Heart right ventricle (tissue), 16 donors: ENCODE results near the gene DBT. TPM values are rescaled to one million over a fixed set of nuclear protein-coding genes. Genes with fewer than 3 reads are reported as not detected.

Experiments used
- ATAC-seq, 8 donors: fragments of 200-7000 bp; cut with Tn5 transposase; one replicate each; pipeline ENCODE4 v1.9.1; 2020; ENCODE audit warnings: mild to moderate bottlenecking in 8 of 8, moderate library complexity in 8 of 8, moderate number of reproducible peaks in 1 of 8
- DNase-seq, 2 donors: peaks; one replicate each; pipeline ENCODE4 v3.0.0-alpha.2; 2020
- H3K27ac ChIP-seq, 10 donors: fragments of 200-600 bp; sonication (generic) in 2 of 10; one replicate each; pipeline versions ENCODE4 v1.5.0 to v1.8.0; 2020 to 2022; ENCODE audit warnings: mild to moderate bottlenecking in 3 of 10
- H3K27me3 ChIP-seq, 7 donors: fragments of 200-600 bp; one replicate each; pipeline ENCODE4 v1.8.0; 2021 to 2022; ENCODE audit warnings: mild to moderate bottlenecking in 2 of 7
- H3K36me3 ChIP-seq, 9 donors: fragments of 200-600 bp; sonication (generic) in 1 of 9; one replicate each; pipeline versions ENCODE4 v1.5.0 to v1.8.0; 2020 to 2022; ENCODE audit warnings: mild to moderate bottlenecking in 2 of 9
- H3K4me1 ChIP-seq, 9 donors: fragments of 200-600 bp; sonication (generic) in 1 of 9; one replicate each; pipeline versions ENCODE4 v1.5.0 to v1.8.0; 2020 to 2022; ENCODE audit warnings: mild to moderate bottlenecking in 4 of 9
- H3K4me3 ChIP-seq, 10 donors: fragments of 200-600 bp; sonication (generic) in 2 of 10; one replicate each; pipeline versions ENCODE4 v1.5.0 to v1.8.0; 2020 to 2022; ENCODE audit warnings: mild to moderate bottlenecking in 7 of 10, moderate library complexity in 2 of 10
- H3K9me3 ChIP-seq, 11 donors: fragments of 200-600 bp in 10 of 11; sonication (generic) in 2 of 11; one replicate each; pipeline versions ENCODE4 v1.5.0 to v1.8.0; 2013 to 2022; ENCODE audit warnings: mild to moderate bottlenecking in 2 of 11, control low read depth in 1 of 11, moderate library complexity in 1 of 11
- WGBS, 2 donors: extraction: QIAGEN DNeasy Blood & Tissue Kit; methylation state at CpG; one replicate each; pipeline ENCODE4 v1.1.7; 2013; ENCODE audit warnings: inconsistent platforms in 1 of 2; 5-methylcytosine and 5-hydroxymethylcytosine counted together
- intact Hi-C, 10 donors: fragments of 100-400 bp; cut with DNase I; formaldehyde crosslinking; loops; one replicate each; pipeline versions ENCODE4 v1.11.1 to v1.14.2; 2022
- microRNA-seq, 2 donors: library from miRNA; unstranded; fragments of <30 nt; microRNA quantifications; one replicate each; pipeline ENCODE4 v1.2.0, GENCODE V29; 2021
- polyA plus RNA-seq, 2 donors: library from polyadenylated mRNA; stranded (reverse); fragments of 200-250 nt; gene quantifications; one replicate each; pipeline ENCODE4 v1.2.3, GENCODE V29; 2013
- total RNA-seq, 10 donors: library from RNA; stranded (reverse); fragmentation: NEBNext Ultra II Directional in 3 of 10; extraction: Animal tissue kit (Norgen Biotek cat#: 25700) in 3 of 10; gene quantifications; one replicate each; pipeline versions ENCODE4 v1.2.1 to v1.2.4, GENCODE V29; 2021 to 2023
- TF ChIP-seq, protein P1 (sequence below), 9 donors: fragments of 200-600 bp; sonication (generic) in 2 of 9; IDR thresholded peaks; one replicate each; pipeline versions ENCODE4 v1.5.0 to v1.8.0; 2021 to 2022; ENCODE audit warnings: antibody characterized with exemption in 9 of 9, mild to moderate bottlenecking in 5 of 9, moderate library complexity in 1 of 9
- donor health status: Arrhythmogenic right ventricular cardiomyopathy.
- donor health status: ischemic (EF 13 %, LVEDD 7.1; RV severe dilation, severe dysfunction).
- donor health status: healthy with polysubstance abuse.
- donor health status: DM: no; HTN: yes; CAD: no.
- donor health status: DM: no; HTN: no; CAD: no.
- donor health status: ischemic (EF 25% LVEDD 6.9; RV normal size, moderate dysfunction).
- donor health status: ischemic (EF 25% LVEDD 5.7; RV mildly dilated, moderate dysfunction).
- donor health status: healthy.
- donor health status: DM: yes; HTN: yes; CAD: no.
- donor health status: Ischemic cardiomyopathy.
- donor health status: ischemic (EF 35%, LVEDD 5.7; RV mildly dilated, moderate dysfunction).
- donor health status: nonischemic (EF 11% LVEDD 7.7; RV severe dilation, severe dysfunction).
- donor health status: DM: yes; HTN: yes; CAD: no.
- donor health status: PGD.
- donor health status: ischemic (EF 29% LVEDD 5.4; RV normal size, mild dysfunction).
- donor health status: nonischemic (EF 23%, LVEDD 6.1; RV moderate dilation, normal function).

DBT gene
- total and polyA plus RNA-seq, 12 donors, result 4.9 to 49.0 (median 36.8) TPM

DNA sequence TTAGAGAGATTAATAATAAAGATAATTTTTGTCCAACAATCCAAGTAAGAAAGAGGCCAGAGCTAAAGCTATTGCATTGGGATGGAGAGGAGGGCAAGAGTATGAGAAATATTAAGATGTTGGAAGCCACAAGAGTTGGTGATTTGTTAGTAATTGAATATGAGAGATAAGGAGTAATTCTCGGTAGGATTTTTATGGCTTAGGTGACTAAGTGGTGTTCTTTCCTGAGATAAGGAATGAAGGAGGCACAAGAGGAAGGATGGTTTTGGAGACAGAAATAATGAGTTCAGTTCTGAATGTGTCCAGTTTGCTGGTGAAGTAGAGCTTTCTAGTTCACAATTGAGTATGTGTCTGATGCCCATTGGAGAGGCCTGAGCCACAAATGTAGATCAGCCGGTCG is 107.3 kb downstream of the DBT start:
- Histone ChIP-seq H3K27me3 (no peaks in the 10 kb centered on the region), H3K4me3 (no peak overlapping the region), H3K9me3 (no peaks in the 10 kb centered on the region), H3K4me1 (peaks cover 0 to 4% (median 0%) of the 10 kb centered on the region in 9 donors), H3K36me3 (peaks cover 0 to 100% (median 76%) of the 10 kb centered on the region in 9 donors), H3K27ac (no peak overlapping the region)
- DNase-seq (no peak), ATAC-seq (no peak)
- intact Hi-C loops, result loop anchor here in 2 of 10 donors (5.0 to 10.0 kb wide), 2 partner anchors 258 to 315 kb away; no protein-coding TSS in a partner anchor
- WGBS, 2 donors, result 49 to 73% methylated on average over 3 of the region's 3 CpGs
- TF ChIP-seq, protein P1, sequence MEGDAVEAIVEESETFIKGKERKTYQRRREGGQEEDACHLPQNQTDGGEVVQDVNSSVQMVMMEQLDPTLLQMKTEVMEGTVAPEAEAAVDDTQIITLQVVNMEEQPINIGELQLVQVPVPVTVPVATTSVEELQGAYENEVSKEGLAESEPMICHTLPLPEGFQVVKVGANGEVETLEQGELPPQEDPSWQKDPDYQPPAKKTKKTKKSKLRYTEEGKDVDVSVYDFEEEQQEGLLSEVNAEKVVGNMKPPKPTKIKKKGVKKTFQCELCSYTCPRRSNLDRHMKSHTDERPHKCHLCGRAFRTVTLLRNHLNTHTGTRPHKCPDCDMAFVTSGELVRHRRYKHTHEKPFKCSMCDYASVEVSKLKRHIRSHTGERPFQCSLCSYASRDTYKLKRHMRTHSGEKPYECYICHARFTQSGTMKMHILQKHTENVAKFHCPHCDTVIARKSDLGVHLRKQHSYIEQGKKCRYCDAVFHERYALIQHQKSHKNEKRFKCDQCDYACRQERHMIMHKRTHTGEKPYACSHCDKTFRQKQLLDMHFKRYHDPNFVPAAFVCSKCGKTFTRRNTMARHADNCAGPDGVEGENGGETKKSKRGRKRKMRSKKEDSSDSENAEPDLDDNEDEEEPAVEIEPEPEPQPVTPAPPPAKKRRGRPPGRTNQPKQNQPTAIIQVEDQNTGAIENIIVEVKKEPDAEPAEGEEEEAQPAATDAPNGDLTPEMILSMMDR (IDR thresholded peaks at IDR 0.05), result no peak

GRCh38 chr1:100141192-100141591 is 108.4 kb downstream of the DBT start:
- Histone ChIP-seq H3K4me1 (peaks cover 0 to 4% (median 0%) of the 10 kb centered on the region in 9 donors), H3K36me3 (peaks cover 0 to 100% (median 70%) of the 10 kb centered on the region in 9 donors), H3K27ac (no peak overlapping the region), H3K9me3 (no peaks in the 10 kb centered on the region), H3K4me3 (no peak overlapping the region), H3K27me3 (no peaks in the 10 kb centered on the region)
- 82 to 89% methylated on average over 4 of the region's 4 CpGs for WGBS, 2 donors
- TF ChIP-seq, protein P1 (IDR thresholded peaks at IDR 0.05), result no peak
- intact Hi-C loops, result loop anchor here in 2 of 10 donors (5.0 to 10.0 kb wide), 2 partner anchors 256 to 316 kb away; no protein-coding TSS in a partner anchor
- no peak for ATAC-seq
- DNase-seq, result no peak

DNA sequence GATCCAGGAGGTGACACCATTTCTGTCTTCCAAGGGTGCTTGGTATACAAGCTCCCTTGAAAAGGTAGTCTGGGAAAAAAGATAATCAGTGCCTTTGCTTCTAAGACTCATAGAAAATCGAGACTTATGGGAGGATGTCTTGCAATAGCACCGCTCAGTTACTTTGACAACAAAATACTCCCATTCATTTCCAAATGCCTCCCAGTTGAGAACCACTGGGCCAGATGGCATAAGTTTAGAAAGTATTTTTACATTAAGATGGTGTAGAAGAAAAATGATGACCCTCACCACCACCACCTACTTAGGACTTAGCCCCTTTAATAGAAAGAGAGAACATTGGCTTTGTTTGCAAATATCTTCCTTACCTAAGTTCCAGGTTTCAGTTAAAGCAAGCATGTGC is 112.0 kb downstream of the DBT start:
- Histone ChIP-seq H3K27ac (no peak overlapping the region), H3K9me3 (no peaks in the 10 kb centered on the region), H3K36me3 (peaks cover 0 to 64% (median 42%) of the 10 kb centered on the region in 9 donors), H3K4me3 (no peak overlapping the region), H3K4me1 (peaks cover 4 to 26% (median 19%) of the 10 kb centered on the region in 9 donors), H3K27me3 (no peaks in the 10 kb centered on the region)
- intact Hi-C loops, result loop anchor here in 5 of 10 donors (10.0 kb wide), 8 partner anchors 127 to 333 kb away; partner anchors contain the start of genes CDC14A (in 1 of the 5) and RTCA (in 1 of the 5)
- TF ChIP-seq, protein P1 (IDR thresholded peaks at IDR 0.05), result no peak
- WGBS, 2 donors, result 92 to 99% methylated on average over 2 of the region's 2 CpGs
- DNase-seq (no peak), ATAC-seq (no peak)

Small RNA genes lying within 50 kb of the gene (microRNA-seq; reads per million reads assigned to microRNA genes)
- 0 reads per million in 2 donors for gene MIR553

Other genes starting within 250 kb of the DBT start
- gene SASS6, start 116.9 kb downstream of the DBT start, total RNA-seq, result 1 to 10 TPM in 9 of 10 donors, under 1 TPM in 1; 0.95 to 2.7 (median 1.7) TPM
- gene SASS6, start 116.9 kb downstream of the DBT start, polyA plus RNA-seq, result 1 to 10 TPM; 1.1 to 1.7 TPM
- gene TRMT13, start 116.7 kb downstream of the DBT start, total RNA-seq, result 1 to 10 TPM; 4.1 to 8.2 (median 5.4) TPM
- 10 to 100 TPM in 1 of 2 donors, 1 to 10 TPM in 1; 5.1 to 12.7 TPM for gene TRMT13, start 116.7 kb downstream of the DBT start, polyA plus RNA-seq
- gene LRRC39, start 71.6 kb downstream of the DBT start, total RNA-seq, result 100 to 1,000 TPM in 9 of 10 donors, 10 to 100 TPM in 1; 61.1 to 226 (median 135) TPM
- 100 to 1,000 TPM in 1 of 2 donors, 10 to 100 TPM in 1; 13.9 to 355 TPM for gene LRRC39, start 71.6 kb downstream of the DBT start, polyA plus RNA-seq
- gene RTCA, start 16.4 kb upstream of the DBT start, total RNA-seq, result 10 to 100 TPM; 30.1 to 44.8 (median 36.9) TPM
- gene RTCA, start 16.4 kb upstream of the DBT start, polyA plus RNA-seq, result 10 to 100 TPM; 17.1 to 30.2 TPM
- gene CDC14A, start 102.7 kb upstream of the DBT start, total RNA-seq, result 1 to 10 TPM; 2.0 to 4.0 (median 3.3) TPM
- gene CDC14A, start 102.7 kb upstream of the DBT start, polyA plus RNA-seq, result 1 to 10 TPM; 1.4 to 3.0 TPM